Body of pancreas (tissue), 4 donors: ENCODE data around the gene LNPK. TPM values are rescaled to one million over a fixed set of nuclear protein-coding genes. Genes with fewer than 3 reads are reported as not detected.

Experiments
- ATAC-seq: fragments of 150-250 bp; one replicate; pipeline ENCODE4 v1.9.1; 2016
- DNase-seq, 4 donors: peaks; one replicate each; pipeline ENCODE4 v3.0.0-alpha.2; 2019
- H3K27ac ChIP-seq, 4 donors: fragments of 200-600 bp; sonication (generic); 1 replicate in 3 of 4; 2 replicates in 1 of 4; pipeline versions ENCODE4 v1.5.1 to v1.6.1; 2016 to 2019; ENCODE audit warnings: mild to moderate bottlenecking in 1 of 4, mixed read lengths in 1 of 4, moderate library complexity in 1 of 4
- H3K27me3 ChIP-seq, 2 donors: fragments of 200-600 bp; sonication (generic); one replicate each; pipeline ENCODE4 v1.6.0; 2016; ENCODE audit warnings: mild to moderate bottlenecking in 1 of 2
- H3K36me3 ChIP-seq, 2 donors: fragments of 200-600 bp; sonication (generic); replicated peaks in 1 of 2; 2 replicates each; pipeline ENCODE4 v1.5.1; 2016; ENCODE audit warnings: low read depth in 2 of 2; ENCODE audit not compliant: insufficient read depth in 1 of 2
- H3K4me1 ChIP-seq: fragments of 200-600 bp; sonication (generic); one replicate; pipeline ENCODE4 v1.6.0; 2016
- H3K4me3 ChIP-seq, 2 donors: fragments of 200-600 bp; sonication (generic); 1 replicate in 1 of 2; 2 replicates in 1 of 2; pipeline ENCODE4 v1.5.1; 2016 to 2019
- H3K9me3 ChIP-seq, 3 donors: fragments of 200-600 bp; sonication (generic); 1 replicate in 2 of 3; 2 replicates in 1 of 3; pipeline ENCODE4 v1.5.1; 2016
- CTCF ChIP-seq, 7 experiments: fragments of 450-650 bp in 4 of 7; fragments of 200-600 bp in 3 of 7; sonication (generic) in 3 of 7; IDR thresholded peaks; one replicate each; pipeline ENCODE4 v1.5.1; 2016 to 2019; ENCODE audit warnings: antibody characterized with exemption in 7 of 7
- POLR2A ChIP-seq, 3 donors: fragments of 450-650 bp; IDR thresholded peaks; one replicate each; pipeline ENCODE4 v1.6.1; 2016; ENCODE audit warnings: antibody characterized with exemption in 3 of 3, mild to moderate bottlenecking in 2 of 3
- WGBS, 2 donors: methylation state at CpG; one replicate each; pipeline ENCODE4 v1.1.5; 2017; 5-methylcytosine and 5-hydroxymethylcytosine counted together
- intact Hi-C: fragments of 100-400 bp; cut with DNase I; formaldehyde crosslinking; loops from one replicate; pipeline ENCODE4 v1.15.1; 2023
- total RNA-seq, 2 donors: library from RNA; depleted of rRNA; stranded (reverse); fragments of >200 nt; gene quantifications; one replicate each; pipeline ENCODE4 v1.1.0, GENCODE V29; 2016

LNPK gene
- total RNA-seq, 2 donors from 2014 or later = 6.6 to 10.6 TPM

GRCh38 chr2:175935289-175936181 is 66.5 kb downstream of the LNPK start:
- ATAC-seq (no peak), DNase-seq (no peak)
- Histone ChIP-seq H3K27me3 (no peaks in the 10 kb centered on the region), H3K9me3 (no peaks in the 10 kb centered on the region), H3K36me3 (peaks cover 0 to 2% of the 10 kb centered on the region in 2 donors), H3K4me1 (no peaks in the 10 kb centered on the region), H3K4me3 (no peak overlapping the region), H3K27ac (no peak overlapping the region)
- 83 to 91% methylated on average over 3 of the region's 3 CpGs for WGBS, 2 donors
- TF ChIP-seq POLR2A (IDR thresholded peaks at IDR 0.05) (no peak), CTCF (IDR thresholded peaks at IDR 0.05) (no peak)
- intact Hi-C loops = no loop called here

- Histone ChIP-seq H3K4me1 (no peaks in the 10 kb centered on the region), H3K9me3 (no peaks in the 10 kb centered on the region), H3K27me3 (no peaks in the 10 kb centered on the region), H3K27ac (no peak overlapping the region), H3K36me3 (peaks cover 0 to 3% of the 10 kb centered on the region in 2 donors), H3K4me3 (no peak overlapping the region)
- DNase-seq (no peak), ATAC-seq (no peak)
- 97% methylated on average over 2 of the region's 2 CpGs for WGBS, 2 donors
- no peak for TF ChIP-seq CTCF (IDR thresholded peaks at IDR 0.05)
- TF ChIP-seq POLR2A (IDR thresholded peaks at IDR 0.05) = no peak
- intact Hi-C loops = no loop called here
Observed at GRCh38 chr2:175932675-175933074, 69.4 kb downstream of the LNPK start.

GRCh38 chr2:175931805-175932204 is 70.3 kb downstream of the LNPK start:
- Histone ChIP-seq H3K4me3 (no peak overlapping the region), H3K27me3 (no peaks in the 10 kb centered on the region), H3K9me3 (no peaks in the 10 kb centered on the region), H3K36me3 (peaks cover 0 to 3% of the 10 kb centered on the region in 2 donors), H3K27ac (no peak overlapping the region), H3K4me1 (no peaks in the 10 kb centered on the region)
- intact Hi-C loops = no loop called here
- TF ChIP-seq POLR2A (IDR thresholded peaks at IDR 0.05) (no peak), CTCF (IDR thresholded peaks at IDR 0.05) (no peak)
- ATAC-seq = no peak
- no peak for DNase-seq
- 75 to 77% methylated on average over 2 of the region's 2 CpGs for WGBS, 2 donors

DNA sequence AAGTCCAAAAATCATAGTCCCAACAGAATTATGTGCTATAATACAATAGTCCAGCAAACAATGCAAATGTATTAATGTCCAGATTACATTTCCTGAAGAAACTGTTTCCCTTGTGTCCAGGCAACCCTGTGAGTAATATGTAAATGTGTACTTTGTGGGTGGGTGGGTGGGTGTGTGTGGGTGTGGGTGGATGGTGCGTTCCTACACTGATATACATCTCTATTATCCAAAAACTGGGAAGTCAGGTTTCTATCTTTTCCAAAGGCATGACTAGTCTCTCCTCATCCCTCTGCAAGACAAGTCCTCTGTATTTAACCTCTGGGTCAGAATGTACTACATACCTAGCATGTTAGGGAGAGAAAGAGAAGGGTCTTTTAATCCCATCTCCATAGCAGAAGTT is 71.6 kb downstream of the LNPK start:
- no peak overlapping the region for H3K4me3 ChIP-seq
- DNase-seq (no peak), ATAC-seq (no peak)
- H3K27me3 ChIP-seq = no peaks in the 10 kb centered on the region
- 63 to 76% methylated on average over 1 of the region's 1 CpG for WGBS, 2 donors
- peaks cover 0 to 2% of the 10 kb centered on the region in 2 donors for H3K36me3 ChIP-seq
- H3K27ac ChIP-seq = no peak overlapping the region
- no peaks in the 10 kb centered on the region for H3K9me3 ChIP-seq
- TF ChIP-seq POLR2A (IDR thresholded peaks at IDR 0.05) = no peak
- TF ChIP-seq CTCF (IDR thresholded peaks at IDR 0.05) = no peak
- intact Hi-C loops = no loop called here
- H3K4me1 ChIP-seq = no peaks in the 10 kb centered on the region

DNA sequence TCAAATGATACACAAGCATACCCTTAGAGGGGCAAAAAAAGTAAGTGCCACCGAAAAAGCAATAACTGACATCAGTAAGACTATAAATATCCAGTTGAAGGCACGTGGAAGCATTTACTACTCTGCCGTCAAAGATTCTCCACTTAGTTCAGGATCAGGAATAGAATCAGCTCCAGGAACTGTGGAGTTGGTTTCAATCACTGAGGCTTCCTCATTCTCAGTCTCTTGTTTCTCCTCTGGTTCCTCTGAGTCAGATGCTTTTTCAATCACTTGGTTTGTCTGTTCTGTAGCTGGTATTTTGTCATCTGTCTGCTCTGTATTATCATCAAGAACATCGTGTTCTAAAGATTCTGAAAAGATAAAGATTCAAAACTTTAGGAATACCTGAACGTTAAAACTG is 72.2 kb downstream of the LNPK start:
- H3K27me3 ChIP-seq = no peaks in the 10 kb centered on the region
- TF ChIP-seq CTCF (IDR thresholded peaks at IDR 0.05) (no peak), POLR2A (IDR thresholded peaks at IDR 0.05) (no peak)
- peaks cover 0 to 2% of the 10 kb centered on the region in 2 donors for H3K36me3 ChIP-seq
- no peak for DNase-seq
- no peaks in the 10 kb centered on the region for H3K4me1 ChIP-seq
- 78 to 80% methylated on average over 5 of the region's 5 CpGs for WGBS, 2 donors
- no peak overlapping the region for H3K4me3 ChIP-seq
- no peaks in the 10 kb centered on the region for H3K9me3 ChIP-seq
- H3K27ac ChIP-seq = no peak overlapping the region
- ATAC-seq = no peak
- intact Hi-C loops = no loop called here
